ENCODE results near the gene DUSP12. TPM values are rescaled to one million over a fixed set of nuclear protein-coding genes. Genes with fewer than 3 reads are reported as not detected.
A peak's percentile ranks its signal among the peaks of the same experiment; 100 is the strongest.

Gene DUSP12
- total and polyA plus RNA-seq, 9 of the 15 experiments (the other 6 are each of a cell fraction or from before 2014, with no cell fraction given) = 10.4 to 81.4 (median 43.6) TPM

DNA sequence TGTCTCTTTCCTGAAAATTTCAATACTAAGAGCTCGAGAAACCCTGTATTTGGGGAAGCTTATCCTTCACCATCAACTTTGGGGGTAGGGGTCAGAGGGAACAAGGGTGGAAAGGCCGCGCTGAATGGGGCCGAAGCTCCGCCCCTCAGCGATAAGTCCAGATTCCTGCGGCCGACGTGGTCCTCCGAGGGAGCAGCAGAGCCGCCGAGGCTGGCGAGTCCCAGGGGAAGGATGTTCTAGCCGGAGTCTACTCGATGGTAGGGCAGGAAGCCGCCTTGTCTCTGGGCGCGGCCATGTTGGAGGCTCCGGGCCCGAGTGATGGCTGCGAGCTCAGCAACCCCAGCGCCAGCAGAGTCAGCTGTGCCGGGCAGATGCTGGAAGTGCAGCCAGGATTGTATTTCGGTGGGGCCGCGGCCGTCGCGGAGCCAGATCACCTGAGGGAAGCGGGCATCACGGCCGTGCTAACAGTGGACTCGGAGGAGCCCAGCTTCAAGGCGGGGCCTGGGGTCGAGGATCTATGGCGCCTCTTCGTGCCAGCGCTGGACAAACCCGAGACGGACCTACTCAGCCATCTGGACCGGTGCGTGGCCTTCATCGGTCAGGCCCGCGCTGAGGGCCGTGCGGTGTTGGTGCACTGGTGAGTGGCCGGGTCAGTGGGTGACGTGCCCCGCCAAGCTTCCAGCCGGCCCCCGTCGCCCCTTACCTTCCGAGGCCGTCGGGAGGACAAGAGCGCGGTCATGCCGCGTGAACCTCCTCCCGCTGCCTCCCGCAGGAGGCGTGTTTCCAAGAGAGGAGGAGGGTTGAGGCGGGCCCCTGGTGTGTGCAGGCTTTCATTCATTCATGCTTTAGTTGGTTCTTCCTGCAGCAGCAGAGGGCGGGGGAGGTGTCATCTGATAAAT, at the start of gene DUSP12 (continued):
- TF ChIP-seq, protein P1, sequence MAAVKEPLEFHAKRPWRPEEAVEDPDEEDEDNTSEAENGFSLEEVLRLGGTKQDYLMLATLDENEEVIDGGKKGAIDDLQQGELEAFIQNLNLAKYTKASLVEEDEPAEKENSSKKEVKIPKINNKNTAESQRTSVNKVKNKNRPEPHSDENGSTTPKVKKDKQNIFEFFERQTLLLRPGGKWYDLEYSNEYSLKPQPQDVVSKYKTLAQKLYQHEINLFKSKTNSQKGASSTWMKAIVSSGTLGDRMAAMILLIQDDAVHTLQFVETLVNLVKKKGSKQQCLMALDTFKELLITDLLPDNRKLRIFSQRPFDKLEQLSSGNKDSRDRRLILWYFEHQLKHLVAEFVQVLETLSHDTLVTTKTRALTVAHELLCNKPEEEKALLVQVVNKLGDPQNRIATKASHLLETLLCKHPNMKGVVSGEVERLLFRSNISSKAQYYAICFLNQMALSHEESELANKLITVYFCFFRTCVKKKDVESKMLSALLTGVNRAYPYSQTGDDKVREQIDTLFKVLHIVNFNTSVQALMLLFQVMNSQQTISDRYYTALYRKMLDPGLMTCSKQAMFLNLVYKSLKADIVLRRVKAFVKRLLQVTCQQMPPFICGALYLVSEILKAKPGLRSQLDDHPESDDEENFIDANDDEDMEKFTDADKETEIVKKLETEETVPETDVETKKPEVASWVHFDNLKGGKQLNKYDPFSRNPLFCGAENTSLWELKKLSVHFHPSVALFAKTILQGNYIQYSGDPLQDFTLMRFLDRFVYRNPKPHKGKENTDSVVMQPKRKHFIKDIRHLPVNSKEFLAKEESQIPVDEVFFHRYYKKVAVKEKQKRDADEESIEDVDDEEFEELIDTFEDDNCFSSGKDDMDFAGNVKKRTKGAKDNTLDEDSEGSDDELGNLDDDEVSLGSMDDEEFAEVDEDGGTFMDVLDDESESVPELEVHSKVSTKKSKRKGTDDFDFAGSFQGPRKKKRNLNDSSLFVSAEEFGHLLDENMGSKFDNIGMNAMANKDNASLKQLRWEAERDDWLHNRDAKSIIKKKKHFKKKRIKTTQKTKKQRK (IDR thresholded peaks at IDR 0.05; ENCODE audit: borderline replicate concordance, low read depth, low read length) = no peak
- TF ChIP-seq TBP (optimal IDR thresholded peaks at IDR 0.05; ENCODE audit: low read depth, low read length) (peak; percentile 62), FOXA1 (IDR thresholded peaks at IDR 0.05; ENCODE audit: borderline replicate concordance) (no peak), SLC30A9 (CRISPR knock-in tag; IDR thresholded peaks at IDR 0.05) (no peak), ZC3H8 (IDR thresholded peaks at IDR 0.05) (no peak), FOXJ3 (CRISPR knock-in tag; IDR thresholded peaks at IDR 0.05) (no peak), CTBP1 (IDR thresholded peaks at IDR 0.05; ENCODE audit: borderline replicate concordance) (peak; percentile 73), SNIP1 (IDR thresholded peaks at IDR 0.05; ENCODE audit: low read depth) (peak; percentile 92), ZNF699 (CRISPR knock-in tag; IDR thresholded peaks at IDR 0.05; ENCODE audit: insufficient replicate concordance) (no peak), MTA1 (IDR thresholded peaks at IDR 0.05; ENCODE audit: borderline replicate concordance) (no peak), NR2F6 (CRISPR knock-in tag; IDR thresholded peaks at IDR 0.05) (no peak)
- TF ChIP-seq, protein P2, sequence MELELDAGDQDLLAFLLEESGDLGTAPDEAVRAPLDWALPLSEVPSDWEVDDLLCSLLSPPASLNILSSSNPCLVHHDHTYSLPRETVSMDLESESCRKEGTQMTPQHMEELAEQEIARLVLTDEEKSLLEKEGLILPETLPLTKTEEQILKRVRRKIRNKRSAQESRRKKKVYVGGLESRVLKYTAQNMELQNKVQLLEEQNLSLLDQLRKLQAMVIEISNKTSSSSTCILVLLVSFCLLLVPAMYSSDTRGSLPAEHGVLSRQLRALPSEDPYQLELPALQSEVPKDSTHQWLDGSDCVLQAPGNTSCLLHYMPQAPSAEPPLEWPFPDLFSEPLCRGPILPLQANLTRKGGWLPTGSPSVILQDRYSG (tag; conservative IDR thresholded peaks at IDR 0.05; ENCODE audit: low read depth) = no peak
- TF ChIP-seq, protein P3, sequence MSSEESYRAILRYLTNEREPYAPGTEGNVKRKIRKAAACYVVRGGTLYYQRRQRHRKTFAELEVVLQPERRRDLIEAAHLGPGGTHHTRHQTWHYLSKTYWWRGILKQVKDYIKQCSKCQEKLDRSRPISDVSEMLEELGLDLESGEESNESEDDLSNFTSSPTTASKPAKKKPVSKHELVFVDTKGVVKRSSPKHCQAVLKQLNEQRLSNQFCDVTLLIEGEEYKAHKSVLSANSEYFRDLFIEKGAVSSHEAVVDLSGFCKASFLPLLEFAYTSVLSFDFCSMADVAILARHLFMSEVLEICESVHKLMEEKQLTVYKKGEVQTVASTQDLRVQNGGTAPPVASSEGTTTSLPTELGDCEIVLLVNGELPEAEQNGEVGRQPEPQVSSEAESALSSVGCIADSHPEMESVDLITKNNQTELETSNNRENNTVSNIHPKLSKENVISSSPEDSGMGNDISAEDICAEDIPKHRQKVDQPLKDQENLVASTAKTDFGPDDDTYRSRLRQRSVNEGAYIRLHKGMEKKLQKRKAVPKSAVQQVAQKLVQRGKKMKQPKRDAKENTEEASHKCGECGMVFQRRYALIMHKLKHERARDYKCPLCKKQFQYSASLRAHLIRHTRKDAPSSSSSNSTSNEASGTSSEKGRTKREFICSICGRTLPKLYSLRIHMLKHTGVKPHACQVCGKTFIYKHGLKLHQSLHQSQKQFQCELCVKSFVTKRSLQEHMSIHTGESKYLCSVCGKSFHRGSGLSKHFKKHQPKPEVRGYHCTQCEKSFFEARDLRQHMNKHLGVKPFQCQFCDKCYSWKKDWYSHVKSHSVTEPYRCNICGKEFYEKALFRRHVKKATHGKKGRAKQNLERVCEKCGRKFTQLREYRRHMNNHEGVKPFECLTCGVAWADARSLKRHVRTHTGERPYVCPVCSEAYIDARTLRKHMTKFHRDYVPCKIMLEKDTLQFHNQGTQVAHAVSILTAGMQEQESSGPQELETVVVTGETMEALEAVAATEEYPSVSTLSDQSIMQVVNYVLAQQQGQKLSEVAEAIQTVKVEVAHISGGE (CRISPR knock-in tag; IDR thresholded peaks at IDR 0.05) = peak in 1 of 3 experiments; percentile 89; a peak in 2 of 6 replicates
- TF ChIP-seq, protein P4, sequence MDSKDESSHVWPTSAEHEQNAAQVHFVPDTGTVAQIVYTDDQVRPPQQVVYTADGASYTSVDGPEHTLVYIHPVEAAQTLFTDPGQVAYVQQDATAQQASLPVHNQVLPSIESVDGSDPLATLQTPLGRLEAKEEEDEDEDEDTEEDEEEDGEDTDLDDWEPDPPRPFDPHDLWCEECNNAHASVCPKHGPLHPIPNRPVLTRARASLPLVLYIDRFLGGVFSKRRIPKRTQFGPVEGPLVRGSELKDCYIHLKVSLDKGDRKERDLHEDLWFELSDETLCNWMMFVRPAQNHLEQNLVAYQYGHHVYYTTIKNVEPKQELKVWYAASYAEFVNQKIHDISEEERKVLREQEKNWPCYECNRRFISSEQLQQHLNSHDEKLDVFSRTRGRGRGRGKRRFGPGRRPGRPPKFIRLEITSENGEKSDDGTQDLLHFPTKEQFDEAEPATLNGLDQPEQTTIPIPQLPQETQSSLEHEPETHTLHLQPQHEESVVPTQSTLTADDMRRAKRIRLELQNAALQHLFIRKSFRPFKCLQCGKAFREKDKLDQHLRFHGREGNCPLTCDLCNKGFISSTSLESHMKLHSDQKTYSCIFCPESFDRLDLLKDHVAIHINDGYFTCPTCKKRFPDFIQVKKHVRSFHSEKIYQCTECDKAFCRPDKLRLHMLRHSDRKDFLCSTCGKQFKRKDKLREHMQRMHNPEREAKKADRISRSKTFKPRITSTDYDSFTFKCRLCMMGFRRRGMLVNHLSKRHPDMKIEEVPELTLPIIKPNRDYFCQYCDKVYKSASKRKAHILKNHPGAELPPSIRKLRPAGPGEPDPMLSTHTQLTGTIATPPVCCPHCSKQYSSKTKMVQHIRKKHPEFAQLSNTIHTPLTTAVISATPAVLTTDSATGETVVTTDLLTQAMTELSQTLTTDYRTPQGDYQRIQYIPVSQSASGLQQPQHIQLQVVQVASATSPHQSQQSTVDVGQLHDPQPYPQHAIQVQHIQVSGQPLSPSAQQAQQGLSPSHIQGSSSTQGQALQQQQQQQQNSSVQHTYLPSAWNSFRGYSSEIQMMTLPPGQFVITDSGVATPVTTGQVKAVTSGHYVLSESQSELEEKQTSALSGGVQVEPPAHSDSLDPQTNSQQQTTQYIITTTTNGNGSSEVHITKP (IDR thresholded peaks at IDR 0.05; ENCODE audit: partially characterized antibody) = no peak
